ENCODE results near the gene CHST11.

The CHST11 gene

GRCh38 chr12:104494137-104494792 lies 37.5 kb downstream of the CHST11 start:
- peak overlapping the region; percentile 83 for H3K27ac Mint-ChIP-seq
- no peaks in the 10 kb centered on the region for H3K9me3 Mint-ChIP-seq
- peak; percentile 80 for ATAC-seq
- H3K27me3 Mint-ChIP-seq: no peaks in the 10 kb centered on the region
- peaks cover 80% of the 10 kb centered on the region for H3K4me1 Mint-ChIP-seq
- H3K4me3 Mint-ChIP-seq: peak overlapping the region; percentile 66
- H3K36me3 Mint-ChIP-seq: peaks cover 50% of the 10 kb centered on the region

DNA sequence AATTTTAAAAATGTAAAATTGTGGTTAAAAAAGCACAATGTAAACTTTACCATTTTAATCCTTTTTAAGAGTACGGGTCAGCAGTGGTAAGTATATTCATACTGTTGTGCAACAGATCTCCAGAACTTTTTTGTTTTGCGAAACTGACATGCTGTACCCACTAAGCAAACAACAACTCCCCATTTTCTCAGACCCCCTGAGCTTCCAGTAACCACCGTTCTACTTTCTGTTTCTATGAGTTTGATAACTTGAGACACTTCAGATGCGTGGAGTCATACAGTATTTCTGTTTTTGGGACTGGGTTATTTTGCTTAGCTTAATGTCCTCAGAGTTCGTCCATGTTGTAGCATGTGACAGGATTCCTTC lies 38.0 kb downstream of the CHST11 start:
- ATAC-seq: peak; percentile 48
- Mint-ChIP-seq H3K27ac (peak overlapping the region; percentile 83), H3K9me3 (no peaks in the 10 kb centered on the region), H3K4me3 (peak overlapping the region; percentile 16), H3K36me3 (peaks cover 50% of the 10 kb centered on the region), H3K27me3 (no peaks in the 10 kb centered on the region), H3K4me1 (peaks cover 82% of the 10 kb centered on the region)

DNA sequence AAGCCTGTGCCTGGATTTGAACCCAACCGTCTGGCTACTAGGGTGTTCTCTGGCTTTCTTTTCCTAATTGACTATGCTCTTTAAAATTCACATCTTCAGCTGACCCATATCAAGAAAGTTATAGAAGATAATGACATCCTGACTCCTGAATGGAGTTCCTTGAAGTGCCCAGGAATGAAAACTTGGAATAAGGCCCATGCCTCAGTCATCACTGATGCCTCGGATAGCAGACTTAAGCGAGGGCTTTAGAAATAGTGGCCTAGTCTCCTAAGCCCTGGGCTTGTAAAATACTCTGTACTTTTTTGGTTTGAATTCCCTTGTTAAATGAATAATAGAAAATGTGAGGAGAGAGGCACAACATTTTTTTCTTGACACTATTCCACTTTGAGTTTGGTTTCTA lies 39.0 kb downstream of the CHST11 start:
- Mint-ChIP-seq H3K27me3 (no peaks in the 10 kb centered on the region), H3K4me3 (no peak overlapping the region), H3K9me3 (no peaks in the 10 kb centered on the region), H3K36me3 (peaks cover 41% of the 10 kb centered on the region), H3K27ac (no peak overlapping the region), H3K4me1 (peaks cover 82% of the 10 kb centered on the region)
- no peak for ATAC-seq

DNA sequence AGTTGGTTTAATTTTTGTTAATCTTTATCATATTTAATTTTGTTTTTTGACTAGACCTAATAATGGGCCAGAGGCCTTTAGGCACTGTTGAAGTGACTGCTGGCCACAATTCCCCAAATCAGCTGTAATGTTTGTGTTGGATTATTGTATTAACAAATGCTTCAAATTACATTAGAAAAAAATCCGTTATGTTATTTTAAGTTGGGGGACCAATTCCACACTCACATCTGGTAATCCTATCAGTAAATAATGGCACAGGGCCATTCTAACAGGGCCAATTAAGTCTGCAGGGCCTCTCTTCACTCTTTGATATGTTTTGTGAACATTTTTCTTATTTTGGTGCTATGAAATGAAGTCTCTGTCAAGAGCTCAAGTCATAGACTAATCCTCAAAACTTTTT lies 39.6 kb downstream of the CHST11 start:
- Mint-ChIP-seq H3K36me3 (peaks cover 36% of the 10 kb centered on the region), H3K9me3 (no peaks in the 10 kb centered on the region), H3K4me1 (peaks cover 82% of the 10 kb centered on the region), H3K27ac (no peak overlapping the region), H3K4me3 (no peak overlapping the region), H3K27me3 (no peaks in the 10 kb centered on the region)
- ATAC-seq: no peak

- Mint-ChIP-seq H3K4me1 (peaks cover 82% of the 10 kb centered on the region), H3K27ac (peak overlapping the region; percentile 70), H3K4me3 (no peak overlapping the region), H3K27me3 (no peaks in the 10 kb centered on the region), H3K36me3 (peaks cover 39% of the 10 kb centered on the region), H3K9me3 (no peaks in the 10 kb centered on the region)
- ATAC-seq: no peak
These were observed 41.6 kb downstream of the CHST11 start for GRCh38 chr12:104498211-104498801.

DNA sequence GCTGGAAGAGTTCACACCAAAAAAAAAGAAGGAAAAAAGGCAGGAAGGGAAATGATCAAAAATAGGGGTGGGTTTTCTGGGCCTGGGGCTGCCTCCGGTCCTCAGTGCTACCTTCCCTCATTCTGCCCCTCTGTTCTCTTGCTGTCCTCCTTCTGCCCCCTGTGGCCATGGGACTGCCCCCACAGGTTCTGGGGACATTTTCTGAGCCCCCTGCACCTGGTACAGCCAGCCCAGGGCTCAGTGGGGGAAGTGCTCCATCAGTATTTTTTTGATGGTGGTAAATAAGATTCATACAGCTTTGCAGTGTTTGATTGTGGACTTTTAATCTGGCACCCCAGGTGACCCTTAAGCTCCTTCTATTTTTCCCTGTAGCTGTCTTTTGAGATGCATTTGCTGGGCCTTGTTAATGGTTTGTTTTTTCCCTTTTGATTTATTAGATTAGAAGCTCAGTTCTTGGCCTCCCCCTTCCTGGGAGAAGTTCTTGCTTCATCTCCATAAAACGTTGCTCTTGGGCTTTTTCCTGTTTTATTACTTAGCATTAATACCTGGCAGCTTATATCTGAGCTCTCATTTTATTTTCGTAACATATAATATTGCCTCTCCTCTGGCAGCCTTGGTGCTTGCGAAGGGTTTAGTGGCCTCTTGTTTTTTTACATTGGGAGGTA lies 43.1 kb downstream of the CHST11 start:
- Mint-ChIP-seq H3K27ac (peak overlapping the region; percentile 33), H3K9me3 (no peaks in the 10 kb centered on the region), H3K4me1 (peaks cover 89% of the 10 kb centered on the region), H3K36me3 (peaks cover 38% of the 10 kb centered on the region), H3K4me3 (no peak overlapping the region), H3K27me3 (no peaks in the 10 kb centered on the region)
- no peak for ATAC-seq

DNA sequence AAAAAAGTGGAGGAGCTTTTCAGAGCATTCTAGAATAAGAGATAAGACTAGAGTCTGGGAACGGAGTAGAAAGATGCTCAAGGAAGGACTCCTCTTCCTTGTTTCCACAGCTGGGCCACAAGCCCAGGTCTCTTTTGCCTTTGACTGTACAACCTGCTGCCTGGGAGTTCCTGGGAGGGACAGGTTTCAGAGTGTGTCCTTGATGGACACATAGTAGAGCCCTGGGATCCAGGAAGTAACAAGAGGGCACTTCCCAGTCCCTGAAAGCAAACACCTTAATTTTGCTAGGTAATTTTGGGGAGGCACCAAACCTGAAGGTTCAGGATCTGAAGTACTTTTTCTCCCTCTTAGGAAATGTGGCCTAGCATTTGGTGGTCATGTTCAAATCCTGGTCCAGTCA lies 44.4 kb downstream of the CHST11 start:
- Mint-ChIP-seq H3K27me3 (no peaks in the 10 kb centered on the region), H3K36me3 (peaks cover 38% of the 10 kb centered on the region), H3K9me3 (no peaks in the 10 kb centered on the region), H3K4me3 (no peak overlapping the region), H3K27ac (peak overlapping the region; percentile 33), H3K4me1 (peaks cover 95% of the 10 kb centered on the region)
- no peak for ATAC-seq

DNA sequence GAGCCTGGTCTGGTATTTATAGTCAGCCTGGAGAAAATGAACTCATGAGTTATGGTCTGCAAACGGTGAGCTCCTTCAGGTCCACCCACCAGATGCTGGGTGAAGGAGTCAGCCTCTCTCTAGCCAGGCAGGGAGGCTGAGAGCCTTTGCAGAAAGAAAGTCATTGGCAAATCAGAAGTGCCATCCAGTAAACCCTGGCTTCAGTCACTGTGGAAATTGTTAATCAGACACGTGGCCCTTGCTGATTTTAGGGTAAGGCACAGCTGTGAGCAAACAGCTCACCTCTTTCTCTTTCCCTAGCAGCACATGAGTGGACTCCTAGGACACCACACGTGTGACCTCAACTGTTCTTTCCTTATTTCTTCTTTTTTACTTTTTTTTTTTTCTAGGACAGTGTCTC lies 44.9 kb downstream of the CHST11 start:
- peak overlapping the region; percentile 62 for H3K27ac Mint-ChIP-seq
- no peak overlapping the region for H3K4me3 Mint-ChIP-seq
- no peak for ATAC-seq
- H3K27me3 Mint-ChIP-seq: no peaks in the 10 kb centered on the region
- peaks cover 97% of the 10 kb centered on the region for H3K4me1 Mint-ChIP-seq
- no peaks in the 10 kb centered on the region for H3K9me3 Mint-ChIP-seq
- H3K36me3 Mint-ChIP-seq: peaks cover 41% of the 10 kb centered on the region

- H3K4me1 Mint-ChIP-seq: peaks cover 97% of the 10 kb centered on the region
- no peaks in the 10 kb centered on the region for H3K9me3 Mint-ChIP-seq
- peak overlapping the region; percentile 62 for H3K27ac Mint-ChIP-seq
- ATAC-seq: no peak
- H3K36me3 Mint-ChIP-seq: peaks cover 40% of the 10 kb centered on the region
- no peak overlapping the region for H3K4me3 Mint-ChIP-seq
- no peaks in the 10 kb centered on the region for H3K27me3 Mint-ChIP-seq
These were observed 45.5 kb downstream of the CHST11 start for GRCh38 chr12:104502217-104502616.

DNA sequence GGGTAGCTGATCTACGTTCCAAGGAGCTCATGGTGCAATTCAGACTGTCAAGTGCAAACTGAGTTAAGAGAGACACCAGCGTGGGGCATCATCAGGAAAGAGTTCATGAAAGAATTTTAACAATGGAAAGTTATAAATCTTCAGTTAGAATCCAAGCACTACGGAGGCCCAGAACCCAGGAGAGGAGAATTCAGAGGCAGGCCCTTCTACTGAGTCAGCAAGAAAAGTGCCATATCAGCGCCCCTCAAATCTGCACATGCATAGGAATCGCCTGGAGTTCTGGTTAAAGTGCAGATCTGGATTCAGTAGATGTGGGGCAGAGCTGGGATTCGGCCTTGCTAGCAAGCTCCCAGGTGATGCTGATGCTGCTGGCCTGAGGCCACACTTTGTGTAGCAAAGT lies 45.9 kb downstream of the CHST11 start:
- Mint-ChIP-seq H3K4me3 (no peak overlapping the region), H3K36me3 (peaks cover 38% of the 10 kb centered on the region), H3K27me3 (no peaks in the 10 kb centered on the region), H3K4me1 (peaks cover 97% of the 10 kb centered on the region), H3K27ac (peak overlapping the region; percentile 62), H3K9me3 (no peaks in the 10 kb centered on the region)
- no peak for ATAC-seq

DNA sequence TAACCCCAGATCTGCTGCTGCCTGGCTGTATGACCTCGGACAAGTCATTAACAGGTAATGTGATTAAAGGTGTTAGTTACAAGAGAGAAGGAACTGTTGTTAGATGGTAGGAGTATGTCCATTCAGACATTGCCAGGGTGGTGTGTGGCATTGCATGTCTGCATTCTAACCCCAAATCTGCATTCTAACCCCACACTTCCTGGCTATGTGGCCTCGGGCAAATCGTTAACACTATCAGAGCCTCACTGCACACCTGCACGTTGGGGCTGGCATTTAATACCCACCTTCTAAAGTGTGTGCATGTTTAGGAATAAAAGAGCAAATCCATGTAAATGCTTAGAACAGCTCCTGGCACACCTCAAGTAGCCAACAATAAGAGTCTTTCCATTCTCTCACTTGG lies 46.4 kb downstream of the CHST11 start:
- ATAC-seq: peak; percentile 37
- peaks cover 40% of the 10 kb centered on the region for H3K36me3 Mint-ChIP-seq
- H3K4me3 Mint-ChIP-seq: no peak overlapping the region
- H3K27me3 Mint-ChIP-seq: no peaks in the 10 kb centered on the region
- H3K9me3 Mint-ChIP-seq: no peaks in the 10 kb centered on the region
- H3K27ac Mint-ChIP-seq: peak overlapping the region; percentile 62
- H3K4me1 Mint-ChIP-seq: peaks cover 97% of the 10 kb centered on the region

- Mint-ChIP-seq H3K36me3 (peaks cover 45% of the 10 kb centered on the region), H3K27me3 (no peaks in the 10 kb centered on the region), H3K4me1 (peaks cover 97% of the 10 kb centered on the region), H3K27ac (peak overlapping the region; percentile 59), H3K4me3 (no peak overlapping the region), H3K9me3 (peaks cover 6% of the 10 kb centered on the region)
- ATAC-seq: no peak
These were observed 47.4 kb downstream of the CHST11 start for GRCh38 chr12:104504146-104504545.

DNA sequence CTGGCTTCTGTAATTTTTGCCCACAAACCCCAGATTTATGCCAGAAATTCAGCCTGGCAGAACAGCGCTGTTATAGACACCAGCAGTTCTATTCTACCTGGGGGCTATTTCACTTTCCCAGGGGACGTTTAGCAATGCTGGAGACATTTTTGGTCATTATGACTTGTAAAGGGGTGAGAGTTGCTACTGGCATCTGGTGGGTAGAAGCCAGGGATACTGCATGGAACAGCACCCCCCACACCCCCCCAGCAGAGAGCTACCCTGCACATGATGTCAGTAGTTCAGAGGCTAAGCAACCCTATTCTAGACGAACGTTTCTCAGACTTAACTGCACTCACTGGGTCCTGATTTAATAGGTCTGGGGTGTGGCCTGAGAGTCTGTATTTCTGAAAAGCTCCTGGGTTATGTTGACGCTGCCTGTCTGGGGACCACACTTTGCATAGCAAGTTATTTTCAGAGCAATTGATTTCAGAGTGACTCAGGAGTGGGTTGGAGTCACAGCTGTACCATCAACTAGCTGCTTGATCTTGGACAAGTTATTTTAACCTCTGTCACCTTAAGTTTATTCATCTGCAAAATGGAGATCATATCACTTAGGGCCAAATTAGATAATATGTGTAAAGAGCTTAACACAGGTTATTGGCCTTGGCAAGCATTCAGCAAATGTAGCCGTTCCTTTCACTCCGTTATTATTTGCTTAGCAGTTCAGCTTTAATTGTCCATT lies 48.5 kb downstream of the CHST11 start:
- Mint-ChIP-seq H3K36me3 (peaks cover 47% of the 10 kb centered on the region), H3K4me1 (peaks cover 95% of the 10 kb centered on the region), H3K9me3 (peaks cover 6% of the 10 kb centered on the region), H3K4me3 (no peak overlapping the region), H3K27ac (peak overlapping the region; percentile 59), H3K27me3 (no peaks in the 10 kb centered on the region)
- peak; percentile 96 for ATAC-seq

GRCh38 chr12:104506676-104507401 lies 50.1 kb downstream of the CHST11 start:
- Mint-ChIP-seq H3K4me1 (peaks cover 93% of the 10 kb centered on the region), H3K4me3 (no peak overlapping the region), H3K27ac (no peak overlapping the region), H3K9me3 (peaks cover 6% of the 10 kb centered on the region), H3K27me3 (no peaks in the 10 kb centered on the region), H3K36me3 (peaks cover 44% of the 10 kb centered on the region)
- no peak for ATAC-seq

DNA sequence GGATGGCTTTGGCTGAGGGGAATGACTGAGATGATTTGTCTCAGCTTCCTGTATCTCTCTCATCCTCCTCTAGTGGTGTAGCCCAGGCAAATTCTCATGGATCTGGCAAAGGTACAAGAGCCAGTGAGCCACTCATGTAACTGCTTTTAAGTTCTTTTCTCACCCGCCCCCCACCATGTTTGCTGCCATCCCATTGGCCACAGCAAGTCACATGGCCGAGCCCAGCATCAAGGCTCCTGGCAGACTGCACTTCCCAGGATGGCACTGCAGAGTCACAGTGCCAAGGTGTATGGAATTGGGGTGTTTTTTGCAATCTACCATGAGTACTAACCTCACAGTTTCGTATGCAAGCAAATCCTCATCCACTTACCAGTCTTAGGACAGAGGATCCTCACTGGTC lies 50.9 kb downstream of the CHST11 start:
- H3K4me1 Mint-ChIP-seq: peaks cover 85% of the 10 kb centered on the region
- no peak overlapping the region for H3K4me3 Mint-ChIP-seq
- no peaks in the 10 kb centered on the region for H3K27me3 Mint-ChIP-seq
- H3K9me3 Mint-ChIP-seq: peaks cover 6% of the 10 kb centered on the region
- peak overlapping the region; percentile 65 for H3K27ac Mint-ChIP-seq
- H3K36me3 Mint-ChIP-seq: peaks cover 37% of the 10 kb centered on the region
- ATAC-seq: no peak
